Tibial artery (tissue), 4 donors: ENCODE measurements around the gene CD276.

Experiments
- DNase-seq, 2 donors: peaks; one replicate each; pipeline ENCODE4 v3.0.0-alpha.2; 2019
- H3K27ac ChIP-seq, 2 donors: fragments of 200-600 bp; sonication (generic) in 1 of 2; 1 replicate in 1 of 2; 2 replicates in 1 of 2; pipeline ENCODE4 v1.5.1; 2018 to 2019; ENCODE audit warnings: mild to moderate bottlenecking in 1 of 2
- H3K27me3 ChIP-seq, 2 donors: fragments of 200-600 bp; sonication (generic) in 1 of 2; one replicate each; pipeline versions ENCODE4 v1.5.1 to v1.6.0; 2016 to 2019
- H3K36me3 ChIP-seq, 3 donors: fragments of 200-600 bp; sonication (generic) in 2 of 3; one replicate each; pipeline ENCODE4 v1.5.1; 2016 to 2019; ENCODE audit warnings: mild to moderate bottlenecking in 2 of 3
- H3K4me1 ChIP-seq, 4 donors: fragments of 200-600 bp; sonication (generic) in 2 of 4; 1 replicate in 3 of 4; 2 replicates in 1 of 4; pipeline ENCODE4 v1.5.1; 2016 to 2019
- H3K4me3 ChIP-seq, 2 donors: fragments of 200-600 bp; sonication (generic) in 1 of 2; 1 replicate in 1 of 2; 2 replicates in 1 of 2; pipeline ENCODE4 v1.5.1; 2018 to 2019; ENCODE audit warnings: mild to moderate bottlenecking in 2 of 2
- H3K9me3 ChIP-seq, 3 donors: fragments of 200-600 bp; sonication (generic) in 1 of 3; one replicate each; pipeline ENCODE4 v1.5.1; 2016 to 2019
- CTCF ChIP-seq, 2 experiments: fragments of 200-600 bp in 1 of 2; fragments of 450-650 bp in 1 of 2; IDR thresholded peaks; one replicate each; pipeline ENCODE4 v1.5.1; 2017 to 2019; ENCODE audit warnings: antibody characterized with exemption in 2 of 2, mild to moderate bottlenecking in 1 of 2, moderate library complexity in 1 of 2
- intact Hi-C: fragments of 100-400 bp; cut with DNase I; formaldehyde crosslinking; loops from one replicate; pipeline ENCODE4 v1.15.0; 2023; ENCODE audit warnings: low total_unique reads

Gene CD276

GRCh38 chr15:73684581-73685455, 635 bp downstream of the CD276 start:
- Histone ChIP-seq H3K27ac (peak overlapping the region; percentile 79 to 95), H3K9me3 (no peaks in the 10 kb centered on the region), H3K36me3 (no peaks in the 10 kb centered on the region), H3K27me3 (no peaks in the 10 kb centered on the region), H3K4me1 (peaks cover 0 to 61% (median 50%) of the 10 kb centered on the region in 4 donors), H3K4me3 (peak overlapping the region; percentile 61 to 90)
- intact Hi-C loops = no loop called here
- peak in 1 of 2 donors; percentile 76 for DNase-seq
- no peak for TF ChIP-seq CTCF (IDR thresholded peaks at IDR 0.05)

GRCh38 chr15:73685981-73686380, 1.8 kb downstream of the CD276 start:
- DNase-seq = peak in 1 of 2 donors; percentile 59
- H3K27ac ChIP-seq = peak overlapping the region; percentile 79 to 95
- no peaks in the 10 kb centered on the region for H3K36me3 ChIP-seq
- H3K27me3 ChIP-seq = no peaks in the 10 kb centered on the region
- intact Hi-C loops = no loop called here
- H3K4me3 ChIP-seq = peak overlapping the region; percentile 61 to 90
- no peaks in the 10 kb centered on the region for H3K9me3 ChIP-seq
- peaks cover 0 to 69% (median 52%) of the 10 kb centered on the region in 4 donors for H3K4me1 ChIP-seq
- no peak for TF ChIP-seq CTCF (IDR thresholded peaks at IDR 0.05)

GRCh38 chr15:73686781-73687256, 2.6 kb downstream of the CD276 start:
- no peak overlapping the region for H3K4me3 ChIP-seq

GRCh38 chr15:73687351-73687750, 3.2 kb downstream of the CD276 start:
- no peak for DNase-seq
- no peaks in the 10 kb centered on the region for H3K36me3 ChIP-seq
- no peak for TF ChIP-seq CTCF (IDR thresholded peaks at IDR 0.05)
- H3K27ac ChIP-seq = peak overlapping the region; percentile 79 to 95
- no peaks in the 10 kb centered on the region for H3K27me3 ChIP-seq
- intact Hi-C loops = no loop called here
- H3K4me3 ChIP-seq = no peak overlapping the region
- no peaks in the 10 kb centered on the region for H3K9me3 ChIP-seq
- peaks cover 0 to 83% (median 58%) of the 10 kb centered on the region in 4 donors for H3K4me1 ChIP-seq

More at GRCh38 chr15:73686781-73687256, 2.6 kb downstream of the CD276 start:
- H3K4me1 ChIP-seq = peaks cover 0 to 77% (median 55%) of the 10 kb centered on the region in 4 donors
- H3K27me3 ChIP-seq = no peaks in the 10 kb centered on the region
- peak; percentile 53 to 63 for DNase-seq
- intact Hi-C loops = no loop called here
- H3K27ac ChIP-seq = peak overlapping the region; percentile 79 to 95
- no peaks in the 10 kb centered on the region for H3K36me3 ChIP-seq
- no peak for TF ChIP-seq CTCF (IDR thresholded peaks at IDR 0.05)
- H3K9me3 ChIP-seq = no peaks in the 10 kb centered on the region

- H3K4me3 ChIP-seq = no peak overlapping the region
- H3K4me1 ChIP-seq = peaks cover 0 to 86% (median 58%) of the 10 kb centered on the region in 4 donors
- H3K27ac ChIP-seq = peak overlapping the region; percentile 26 to 29
- H3K9me3 ChIP-seq = no peaks in the 10 kb centered on the region
- H3K36me3 ChIP-seq = no peaks in the 10 kb centered on the region
- DNase-seq = peak in 1 of 2 donors; percentile 53
- intact Hi-C loops = no loop called here
- TF ChIP-seq CTCF (IDR thresholded peaks at IDR 0.05) = no peak
- no peaks in the 10 kb centered on the region for H3K27me3 ChIP-seq
Measured at GRCh38 chr15:73688455-73688854, 4.3 kb downstream of the CD276 start.
